Stimulated activated CD4-positive, alpha-beta T cell treated with anti-CD3 and anti-CD28 coated beads, Interleukin-4, amount 100 ng/mL, for 48 hours (primary cell): ENCODE measurements around the gene KCNN3.

Source experiments
- DNase-seq, 2 donors: peaks; one replicate each; pipeline ENCODE4 v3.0.0-alpha.2; 2020; ENCODE audit warnings: low read depth in 2 of 2

Gene KCNN3

GRCh38 chr1:154792899-154793298, 77.2 kb downstream of the KCNN3 start:
- DNase-seq, result no peak

- peak; percentile 50 to 61 for DNase-seq
Observed at GRCh38 chr1:154791292-154792166, 78.6 kb downstream of the KCNN3 start.

GRCh38 chr1:154788886-154789285, 81.2 kb downstream of the KCNN3 start:
- DNase-seq, result no peak

GRCh38 chr1:154788110-154788870, 81.8 kb downstream of the KCNN3 start:
- no peak for DNase-seq

GRCh38 chr1:154786804-154787570, 83.1 kb downstream of the KCNN3 start:
- no peak for DNase-seq

GRCh38 chr1:154784924-154785531, 85.1 kb downstream of the KCNN3 start:
- peak in 1 of 2 donors; percentile 23 for DNase-seq

GRCh38 chr1:154784416-154784815, 85.7 kb downstream of the KCNN3 start:
- no peak for DNase-seq

- DNase-seq, result no peak
Observed at GRCh38 chr1:154783976-154784375, 86.1 kb downstream of the KCNN3 start.

GRCh38 chr1:154780541-154780940, 89.5 kb downstream of the KCNN3 start:
- DNase-seq, result no peak

GRCh38 chr1:154779551-154780189, 90.4 kb downstream of the KCNN3 start:
- no peak for DNase-seq

GRCh38 chr1:154778944-154779343, 91.1 kb downstream of the KCNN3 start:
- DNase-seq, result no peak

GRCh38 chr1:154778275-154778674, 91.8 kb downstream of the KCNN3 start:
- DNase-seq, result no peak

- DNase-seq, result no peak
Observed at GRCh38 chr1:154777781-154778180, 92.3 kb downstream of the KCNN3 start.

- no peak for DNase-seq
Observed at GRCh38 chr1:154777154-154777553, 92.9 kb downstream of the KCNN3 start.

- DNase-seq, result no peak
Observed at GRCh38 chr1:154775621-154776605, 94.2 kb downstream of the KCNN3 start.

GRCh38 chr1:154774175-154774855, 95.8 kb downstream of the KCNN3 start:
- no peak for DNase-seq

GRCh38 chr1:154773551-154773950, 96.5 kb downstream of the KCNN3 start:
- no peak for DNase-seq

GRCh38 chr1:154772606-154773506, 97.2 kb downstream of the KCNN3 start:
- no peak for DNase-seq
